Peyer's patch (tissue), 4 donors: ENCODE results near the gene FRMD4A.

Experiments used
- POLR2A ChIP-seq, 2 donors: fragments of 450-650 bp; IDR thresholded peaks; one replicate each; pipeline ENCODE4 v1.5.1; 2017; ENCODE audit warnings: antibody characterized with exemption in 2 of 2, mild to moderate bottlenecking in 2 of 2, moderate library complexity in 2 of 2
- TF ChIP-seq, protein P1 (sequence below), 6 experiments: fragments of 450-650 bp in 4 of 6; fragments of 200-600 bp in 2 of 6; sonication (generic) in 1 of 6; IDR thresholded peaks; one replicate each; pipeline ENCODE4 v1.5.1; 2017 to 2019; ENCODE audit warnings: antibody characterized with exemption in 6 of 6, mild to moderate bottlenecking in 3 of 6, moderate library complexity in 1 of 6

- TF ChIP-seq, protein P1, sequence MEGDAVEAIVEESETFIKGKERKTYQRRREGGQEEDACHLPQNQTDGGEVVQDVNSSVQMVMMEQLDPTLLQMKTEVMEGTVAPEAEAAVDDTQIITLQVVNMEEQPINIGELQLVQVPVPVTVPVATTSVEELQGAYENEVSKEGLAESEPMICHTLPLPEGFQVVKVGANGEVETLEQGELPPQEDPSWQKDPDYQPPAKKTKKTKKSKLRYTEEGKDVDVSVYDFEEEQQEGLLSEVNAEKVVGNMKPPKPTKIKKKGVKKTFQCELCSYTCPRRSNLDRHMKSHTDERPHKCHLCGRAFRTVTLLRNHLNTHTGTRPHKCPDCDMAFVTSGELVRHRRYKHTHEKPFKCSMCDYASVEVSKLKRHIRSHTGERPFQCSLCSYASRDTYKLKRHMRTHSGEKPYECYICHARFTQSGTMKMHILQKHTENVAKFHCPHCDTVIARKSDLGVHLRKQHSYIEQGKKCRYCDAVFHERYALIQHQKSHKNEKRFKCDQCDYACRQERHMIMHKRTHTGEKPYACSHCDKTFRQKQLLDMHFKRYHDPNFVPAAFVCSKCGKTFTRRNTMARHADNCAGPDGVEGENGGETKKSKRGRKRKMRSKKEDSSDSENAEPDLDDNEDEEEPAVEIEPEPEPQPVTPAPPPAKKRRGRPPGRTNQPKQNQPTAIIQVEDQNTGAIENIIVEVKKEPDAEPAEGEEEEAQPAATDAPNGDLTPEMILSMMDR (IDR thresholded peaks at IDR 0.05): no peak
- no peak for TF ChIP-seq POLR2A (IDR thresholded peaks at IDR 0.05)
Measured at GRCh38 chr10:14124941-14125340, 205.8 kb downstream of the FRMD4A start.
